Uterus (tissue), 4 donors: ENCODE results near the gene LRRC1. TPM values are rescaled to one million over a fixed set of nuclear protein-coding genes. Genes with fewer than 3 reads are reported as not detected.

ENCODE experiments used
- DNase-seq, 2 donors: peaks; one replicate each; pipeline ENCODE4 v3.0.0-alpha.2; 2019 to 2020
- H3K27ac ChIP-seq, 2 donors: fragments of 200-600 bp; sonication (generic); 1 replicate in 1 of 2; 2 replicates in 1 of 2; pipeline ENCODE4 v1.5.1; 2016 to 2018
- H3K27me3 ChIP-seq, 2 donors: fragments of 200-600 bp; sonication (generic); one replicate each; pipeline ENCODE4 v1.5.1; 2018 to 2019; ENCODE audit warnings: control low read depth in 1 of 2
- H3K36me3 ChIP-seq, 2 donors: fragments of 200-600 bp; sonication (generic); one replicate each; pipeline ENCODE4 v1.5.1; 2019; ENCODE audit warnings: control low read depth in 1 of 2
- H3K4me1 ChIP-seq, 2 donors: fragments of 200-600 bp; sonication (generic); one replicate each; pipeline ENCODE4 v1.5.1; 2018 to 2019; ENCODE audit warnings: control low read depth in 1 of 2
- H3K4me3 ChIP-seq, 2 donors: fragments of 200-600 bp; sonication (generic); 1 replicate in 1 of 2; 2 replicates in 1 of 2; pipeline ENCODE4 v1.5.1; 2018 to 2019; ENCODE audit warnings: mild to moderate bottlenecking in 1 of 2
- H3K9me3 ChIP-seq, 2 donors: fragments of 200-600 bp; sonication (generic); one replicate each; pipeline ENCODE4 v1.5.1; 2019; ENCODE audit warnings: control low read depth in 1 of 2
- CTCF ChIP-seq, 4 experiments: fragments of 200-600 bp in 2 of 4; fragments of 450-650 bp in 2 of 4; sonication (generic) in 2 of 4; IDR thresholded peaks; one replicate each; pipeline ENCODE4 v1.5.1; 2016 to 2019; ENCODE audit warnings: antibody characterized with exemption in 4 of 4, mild to moderate bottlenecking in 2 of 4, moderate library complexity in 1 of 4
- POLR2A ChIP-seq, 2 donors: fragments of 450-650 bp; IDR thresholded peaks; one replicate each; pipeline ENCODE4 v1.6.1; 2016; ENCODE audit warnings: antibody characterized with exemption in 2 of 2, mild to moderate bottlenecking in 1 of 2, moderate library complexity in 1 of 2
- intact Hi-C: fragments of 100-400 bp; cut with DNase I; formaldehyde crosslinking; loops from one replicate; pipeline ENCODE4 v1.15.1; 2023; ENCODE audit warnings: low total_unique reads
- total RNA-seq, 4 donors: library from RNA; depleted of rRNA in 3 of 4; stranded (reverse); fragments of >200 nt in 3 of 4; gene quantifications; one replicate each; pipeline versions ENCODE4 v1.1.0 to v1.2.4, GENCODE V29; 2014 to 2023
- donor health status: DM: yes; HTN: yes; CAD: no.

LRRC1 gene
- total RNA-seq, 4 donors from 2014 or later = 4.4 to 39.7 (median 17.7) TPM

- TF ChIP-seq POLR2A (IDR thresholded peaks at IDR 0.05) (no peak), CTCF (IDR thresholded peaks at IDR 0.05) (no peak)
- no peak for DNase-seq
- no peaks in the 10 kb centered on the region for H3K27me3 ChIP-seq
- intact Hi-C loops = no loop called here
- no peaks in the 10 kb centered on the region for H3K36me3 ChIP-seq
- no peak overlapping the region for H3K27ac ChIP-seq
- H3K4me1 ChIP-seq = no peaks in the 10 kb centered on the region
- H3K9me3 ChIP-seq = no peaks in the 10 kb centered on the region
- no peak overlapping the region for H3K4me3 ChIP-seq
Measured at GRCh38 chr6:53822401-53823125, 27.8 kb downstream of the LRRC1 start.

GRCh38 chr6:53824714-53825113, 29.9 kb downstream of the LRRC1 start:
- H3K27me3 ChIP-seq = no peaks in the 10 kb centered on the region
- no peak overlapping the region for H3K4me3 ChIP-seq
- H3K27ac ChIP-seq = no peak overlapping the region
- no peak for DNase-seq
- TF ChIP-seq CTCF (IDR thresholded peaks at IDR 0.05) (no peak), POLR2A (IDR thresholded peaks at IDR 0.05) (no peak)
- intact Hi-C loops = no loop called here
- H3K9me3 ChIP-seq = no peaks in the 10 kb centered on the region
- H3K36me3 ChIP-seq = no peaks in the 10 kb centered on the region
- H3K4me1 ChIP-seq = no peaks in the 10 kb centered on the region

GRCh38 chr6:53825532-53826321, 30.9 kb downstream of the LRRC1 start:
- no peak for DNase-seq
- Histone ChIP-seq H3K27me3 (no peaks in the 10 kb centered on the region), H3K4me3 (no peak overlapping the region), H3K27ac (no peak overlapping the region), H3K4me1 (no peaks in the 10 kb centered on the region), H3K36me3 (no peaks in the 10 kb centered on the region), H3K9me3 (no peaks in the 10 kb centered on the region)
- no peak for TF ChIP-seq POLR2A (IDR thresholded peaks at IDR 0.05)
- intact Hi-C loops = no loop called here

- DNase-seq = no peak
- intact Hi-C loops = no loop called here
- Histone ChIP-seq H3K27ac (no peak overlapping the region), H3K9me3 (no peaks in the 10 kb centered on the region), H3K27me3 (no peaks in the 10 kb centered on the region), H3K36me3 (no peaks in the 10 kb centered on the region), H3K4me1 (no peaks in the 10 kb centered on the region), H3K4me3 (no peak overlapping the region)
- TF ChIP-seq CTCF (IDR thresholded peaks at IDR 0.05) = no peak
- no peak for TF ChIP-seq POLR2A (IDR thresholded peaks at IDR 0.05)
Measured at GRCh38 chr6:53827531-53827930, 32.7 kb downstream of the LRRC1 start.

- H3K4me3 ChIP-seq = no peak overlapping the region
- no peaks in the 10 kb centered on the region for H3K27me3 ChIP-seq
- TF ChIP-seq POLR2A (IDR thresholded peaks at IDR 0.05) (no peak), CTCF (IDR thresholded peaks at IDR 0.05) (no peak)
- no peak overlapping the region for H3K27ac ChIP-seq
- no peaks in the 10 kb centered on the region for H3K36me3 ChIP-seq
- no peak for DNase-seq
- intact Hi-C loops = no loop called here
- H3K4me1 ChIP-seq = no peaks in the 10 kb centered on the region
- no peaks in the 10 kb centered on the region for H3K9me3 ChIP-seq
Measured at GRCh38 chr6:53828215-53828614, 33.4 kb downstream of the LRRC1 start.
